HepG2 (cell line): ENCODE measurements around the gene CAMSAP3. TPM values are rescaled to one million over a fixed set of nuclear protein-coding genes. Genes with fewer than 3 reads are reported as not detected.

Experiments
- AGO2 ChIP-seq: fragments of 200-400 bp; formaldehyde crosslinking; optimal IDR thresholded peaks from 2 replicates; pipeline ENCODE3; 2017; ENCODE audit warnings: mild to moderate bottlenecking, low read depth, low read length, moderate library complexity
- ARNTL ChIP-seq: sonication (generic); formaldehyde crosslinking; IDR thresholded peaks from 2 replicates; pipeline ENCODE4 v1.4.0; 2020; ENCODE audit warnings: mild to moderate bottlenecking, missing genetic modification reagents
- ERF ChIP-seq: IDR thresholded peaks from 2 replicates; pipeline ENCODE4 v1.6.1; 2018; ENCODE audit warnings: missing biosample characterization, missing genetic modification reagents
- HDAC6 ChIP-seq: fragments of 200-600 bp; sonication (generic); IDR thresholded peaks from 2 replicates; pipeline ENCODE4 v1.7.0; 2017; ENCODE audit warnings: mild to moderate bottlenecking, antibody characterized with exemption, low read length, low read depth
- HOXA9 ChIP-seq: sonication (generic); formaldehyde crosslinking; IDR thresholded peaks from 2 replicates; pipeline ENCODE4 v1.8.1; 2022; ENCODE audit warnings: missing genetic modification reagents, mild to moderate bottlenecking, moderate library complexity, borderline replicate concordance
- JARID2 ChIP-seq: sonication (generic); formaldehyde crosslinking; IDR thresholded peaks from 2 replicates; pipeline ENCODE4 v1.8.1; 2023; ENCODE audit warnings: missing genetic modification reagents, inconsistent platforms; ENCODE audit not compliant: insufficient replicate concordance
- JDP2 ChIP-seq: sonication (generic); formaldehyde crosslinking; IDR thresholded peaks from 2 replicates; pipeline ENCODE4 v1.8.1; 2022; ENCODE audit warnings: missing genetic modification reagents, borderline replicate concordance
- KLF9 ChIP-seq: IDR thresholded peaks from 2 replicates; pipeline ENCODE4 v1.6.1; 2016; ENCODE audit warnings: low read depth
- MED8 ChIP-seq: sonication (generic); formaldehyde crosslinking; IDR thresholded peaks from 2 replicates; pipeline ENCODE4 v1.8.1; 2023; ENCODE audit warnings: mild to moderate bottlenecking, missing genetic modification reagents; ENCODE audit not compliant: insufficient replicate concordance
- PRMT3 ChIP-seq: sonication (generic); formaldehyde crosslinking; IDR thresholded peaks from 2 replicates; pipeline ENCODE4 v1.8.1; 2022; ENCODE audit warnings: low read depth, mild to moderate bottlenecking, moderate library complexity, missing genetic modification reagents, borderline replicate concordance
- RELA ChIP-seq: sonication (generic); formaldehyde crosslinking; IDR thresholded peaks from 2 replicates; pipeline ENCODE4 v1.4.0; 2020; ENCODE audit warnings: missing genetic modification reagents
- REXO4 ChIP-seq: sonication (generic); formaldehyde crosslinking; IDR thresholded peaks from 2 replicates; pipeline ENCODE4 v1.8.0; 2022; ENCODE audit warnings: missing genetic modification reagents, mild to moderate bottlenecking, borderline replicate concordance
- SOX6 ChIP-seq, 2 experiments: fragments of 450-650 bp in 1 of 2; sonication (generic) in 1 of 2; formaldehyde crosslinking in 1 of 2; IDR thresholded peaks; 2 replicates each; pipeline versions ENCODE4 v1.4.0 to v1.6.1; 2017 to 2020; ENCODE audit warnings: antibody characterized with exemption in 1 of 2, mild to moderate bottlenecking in 1 of 2, missing genetic modification reagents in 1 of 2
- SP1 ChIP-seq, 2 experiments: fragments of 450-650 bp in 1 of 2; sonication (generic) in 1 of 2; formaldehyde crosslinking in 1 of 2; IDR thresholded peaks; 2 replicates each; pipeline versions ENCODE4 v1.4.0 to v1.6.1; 2016 to 2020; ENCODE audit warnings: missing genetic modification reagents in 1 of 2
- SRY ChIP-seq: sonication (generic); formaldehyde crosslinking; IDR thresholded peaks from 2 replicates; pipeline ENCODE4 v1.8.0; 2022; ENCODE audit warnings: mild to moderate bottlenecking, missing genetic modification reagents
- ZFX ChIP-seq: sonication (generic); formaldehyde crosslinking; IDR thresholded peaks from 2 replicates; pipeline ENCODE4 v1.4.0; 2020; ENCODE audit warnings: mild to moderate bottlenecking, low read depth, missing genetic modification reagents, moderate library complexity
- ZFY ChIP-seq: sonication (generic); formaldehyde crosslinking; IDR thresholded peaks from 2 replicates; pipeline ENCODE4 v1.4.0; 2020; ENCODE audit warnings: missing genetic modification reagents
- ZNF205 ChIP-seq: IDR thresholded peaks from 2 replicates; pipeline ENCODE4 v1.6.1; 2018; ENCODE audit warnings: missing biosample characterization, missing genetic modification reagents
- ZNF382 ChIP-seq: sonication (generic); formaldehyde crosslinking; IDR thresholded peaks from 2 replicates; pipeline ENCODE4 v1.5.0; 2020; ENCODE audit warnings: missing genetic modification reagents, mild to moderate bottlenecking, borderline replicate concordance
- ZNF557 ChIP-seq: sonication (generic); formaldehyde crosslinking; IDR thresholded peaks from 2 replicates; pipeline ENCODE4 v1.4.0; 2020; ENCODE audit warnings: missing genetic modification reagents
- ZNF563 ChIP-seq: sonication (generic); formaldehyde crosslinking; IDR thresholded peaks from 2 replicates; pipeline ENCODE4 v1.8.0; 2022; ENCODE audit warnings: mild to moderate bottlenecking, moderate library complexity, missing genetic modification reagents
- ZNF703 ChIP-seq: sonication (generic); formaldehyde crosslinking; IDR thresholded peaks from 2 replicates; pipeline ENCODE4 v1.5.1; 2020; ENCODE audit warnings: missing genetic modification reagents, mild to moderate bottlenecking, moderate library complexity, borderline replicate concordance
- ZSCAN29 ChIP-seq: sonication (generic); formaldehyde crosslinking; conservative IDR thresholded peaks from 2 replicates; pipeline ENCODE4 v1.4.0; 2020; ENCODE audit warnings: mild to moderate bottlenecking, missing genetic modification reagents
- ZSCAN30 ChIP-seq: sonication (generic); formaldehyde crosslinking; IDR thresholded peaks from 2 replicates; pipeline ENCODE4 v1.5.0; 2020; ENCODE audit warnings: mild to moderate bottlenecking, missing genetic modification reagents
- polyA plus RNA-seq, 8 experiments: library from polyadenylated mRNA; depleted of rRNA in 3 of 8; stranded (reverse) in 7 of 8; unstranded in 1 of 8; fragments of >200 nt; fragmentation: Illumina TruSeq in 4 of 8; extraction: Trizol in 4 of 8; gene quantifications; 2 replicates each; pipeline versions ENCODE4 v1.2.1 to v1.2.3, GENCODE V29; 2011 to 2016; ENCODE audit warnings: low read depth in 4 of 8, missing spikeins in 1 of 8, mixed read lengths in 1 of 8; ENCODE audit not compliant: insufficient read depth in 1 of 8
- total RNA-seq, 5 experiments: library from RNA; depleted of rRNA; stranded (reverse); fragments of >200 nt; fragmentation: Illumina TruSeq; extraction: Trizol; gene quantifications; 2 replicates each; pipeline ENCODE4 v1.2.3, GENCODE V29; 2016; ENCODE audit warnings: low read depth in 1 of 5
- TF ChIP-seq, protein P1 (sequence below): IDR thresholded peaks from 2 replicates; pipeline ENCODE4 v1.6.1; 2016; ENCODE audit warnings: low read depth
- TF ChIP-seq, protein P2 (sequence below): sonication (generic); formaldehyde crosslinking; IDR thresholded peaks from 2 replicates; pipeline ENCODE4 v1.5.1; 2020; ENCODE audit warnings: mild to moderate bottlenecking, moderate library complexity, missing genetic modification reagents

The CAMSAP3 gene
- total and polyA plus RNA-seq, 2 of the 13 experiments (the other 11 are each of a cell fraction or from before 2014, with no cell fraction given), result 10.8 to 11.8 TPM

DNA sequence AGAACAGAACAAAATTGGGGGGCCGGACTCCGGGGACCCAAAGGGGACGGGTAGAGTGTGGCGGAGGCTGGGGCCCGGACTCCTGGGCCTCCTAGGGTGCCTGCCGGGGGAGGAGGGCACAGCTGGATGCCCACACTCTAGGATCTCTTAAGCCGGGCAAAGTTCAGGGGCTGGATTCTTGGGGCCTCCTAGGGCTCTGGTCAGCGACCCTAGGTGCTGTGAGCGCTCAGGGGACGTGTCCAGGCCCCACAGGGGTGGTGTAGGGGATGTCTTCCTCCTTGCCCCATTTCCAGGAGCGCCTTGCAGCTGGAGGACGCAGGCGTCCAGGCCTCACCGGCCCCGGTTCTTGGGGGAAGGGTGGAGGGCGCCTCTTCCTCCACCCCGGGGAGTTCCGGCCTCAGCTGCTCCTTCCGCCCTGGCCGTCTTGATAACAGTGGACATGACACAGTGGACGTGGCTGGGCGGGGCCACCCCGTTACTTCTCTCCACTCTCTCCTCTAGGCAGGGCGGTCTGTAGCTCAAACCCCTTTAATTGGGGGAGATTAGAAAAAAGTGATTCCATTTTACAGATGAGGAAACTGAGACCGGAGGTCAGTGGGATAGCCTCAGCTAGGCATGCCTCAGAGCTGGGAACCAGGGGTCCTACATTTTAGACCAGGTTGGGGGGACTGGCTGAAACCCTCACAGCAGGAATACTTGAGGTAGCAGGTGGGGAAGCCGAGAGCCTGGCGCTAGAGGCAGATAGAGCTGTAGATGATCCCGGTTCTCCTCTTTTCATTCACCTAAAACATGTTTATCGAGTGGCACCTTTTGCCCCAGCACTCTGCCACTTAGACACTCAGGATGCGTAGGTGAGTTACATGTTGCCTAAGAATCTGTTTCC lies 42.0 kb downstream of the CAMSAP3 start (continued):
- TF ChIP-seq SOX6 (IDR thresholded peaks at IDR 0.05), result no peak
- no peak for TF ChIP-seq SOX6 (CRISPR knock-in tag; IDR thresholded peaks at IDR 0.05)
- TF ChIP-seq ZFX, result 0 out of 2 replicates have a peak, but pooled peaks have one; percentile 6
- no peak for TF ChIP-seq ZSCAN30 (CRISPR knock-in tag)
- TF ChIP-seq ZNF382 (CRISPR knock-in tag), result no peak
- TF ChIP-seq ZFY (CRISPR knock-in tag), result no peak; the same call in 1 of the 2 replicates
- TF ChIP-seq REXO4 (CRISPR knock-in tag), result no peak
- TF ChIP-seq MED8 (CRISPR knock-in tag), result no peak
- 0 out of 2 replicates have a peak, but pooled peaks have one; percentile 23 for TF ChIP-seq ZNF205
- TF ChIP-seq HOXA9 (CRISPR knock-in tag), result no peak
- no peak for TF ChIP-seq KLF9 (CRISPR knock-in tag)
- TF ChIP-seq ERF, result no peak
- TF ChIP-seq, protein P1, sequence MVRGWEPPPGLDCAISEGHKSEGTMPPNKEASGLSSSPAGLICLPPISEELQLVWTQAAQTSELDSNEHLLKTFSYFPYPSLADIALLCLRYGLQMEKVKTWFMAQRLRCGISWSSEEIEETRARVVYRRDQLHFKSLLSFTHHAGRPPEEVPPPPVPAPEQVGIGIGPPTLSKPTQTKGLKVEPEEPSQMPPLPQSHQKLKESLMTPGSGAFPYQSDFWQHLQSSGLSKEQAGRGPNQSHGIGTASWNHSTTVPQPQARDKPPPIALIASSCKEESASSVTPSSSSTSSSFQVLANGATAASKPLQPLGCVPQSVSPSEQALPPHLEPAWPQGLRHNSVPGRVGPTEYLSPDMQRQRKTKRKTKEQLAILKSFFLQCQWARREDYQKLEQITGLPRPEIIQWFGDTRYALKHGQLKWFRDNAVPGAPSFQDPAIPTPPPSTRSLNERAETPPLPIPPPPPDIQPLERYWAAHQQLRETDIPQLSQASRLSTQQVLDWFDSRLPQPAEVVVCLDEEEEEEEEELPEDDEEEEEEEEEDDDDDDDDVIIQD (CRISPR knock-in tag), result no peak
- no peak for TF ChIP-seq ZNF703 (CRISPR knock-in tag)
- TF ChIP-seq ZNF557, result no peak
- no peak for TF ChIP-seq HDAC6
- no peak for TF ChIP-seq ZSCAN29
- TF ChIP-seq AGO2, result no peak
- TF ChIP-seq SRY (CRISPR knock-in tag), result no peak
- no peak for TF ChIP-seq SP1 (IDR thresholded peaks at IDR 0.05)
- TF ChIP-seq SP1 (CRISPR knock-in tag; IDR thresholded peaks at IDR 0.05), result no peak
- TF ChIP-seq JDP2, result no peak
- no peak for TF ChIP-seq JARID2 (CRISPR knock-in tag)
- TF ChIP-seq RELA, result no peak
- no peak for TF ChIP-seq ZNF563 (CRISPR knock-in tag)
- no peak for TF ChIP-seq PRMT3
- TF ChIP-seq, protein P2, sequence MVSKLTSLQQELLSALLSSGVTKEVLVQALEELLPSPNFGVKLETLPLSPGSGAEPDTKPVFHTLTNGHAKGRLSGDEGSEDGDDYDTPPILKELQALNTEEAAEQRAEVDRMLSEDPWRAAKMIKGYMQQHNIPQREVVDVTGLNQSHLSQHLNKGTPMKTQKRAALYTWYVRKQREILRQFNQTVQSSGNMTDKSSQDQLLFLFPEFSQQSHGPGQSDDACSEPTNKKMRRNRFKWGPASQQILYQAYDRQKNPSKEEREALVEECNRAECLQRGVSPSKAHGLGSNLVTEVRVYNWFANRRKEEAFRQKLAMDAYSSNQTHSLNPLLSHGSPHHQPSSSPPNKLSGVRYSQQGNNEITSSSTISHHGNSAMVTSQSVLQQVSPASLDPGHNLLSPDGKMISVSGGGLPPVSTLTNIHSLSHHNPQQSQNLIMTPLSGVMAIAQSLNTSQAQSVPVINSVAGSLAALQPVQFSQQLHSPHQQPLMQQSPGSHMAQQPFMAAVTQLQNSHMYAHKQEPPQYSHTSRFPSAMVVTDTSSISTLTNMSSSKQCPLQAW (CRISPR knock-in tag), result 0 out of 2 replicates have a peak, but pooled peaks have one; percentile 25
- no peak for TF ChIP-seq ARNTL (CRISPR knock-in tag)
